H9 (cell line): ENCODE results near the gene LARGE1. TPM values are rescaled to one million over a fixed set of nuclear protein-coding genes. Genes with fewer than 3 reads are reported as not detected.

ENCODE experiments used
- DNase-seq: peaks from one replicate; pipeline ENCODE4 v3.0.0-alpha.2; 2017
- H2AFZ ChIP-seq: one replicate; pipeline ENCODE4 v1.6.1; 2013; ENCODE audit warnings: mild to moderate bottlenecking, low read length, control low read depth, moderate library complexity
- H2AK5ac ChIP-seq: 2 replicates; pipeline ENCODE4 v1.6.1; 2013; ENCODE audit warnings: low read length, control low read depth, mixed read lengths; ENCODE audit not compliant: insufficient read length
- H2BK120ac ChIP-seq: one replicate; pipeline ENCODE4 v1.6.1; 2013; ENCODE audit warnings: low read depth, mild to moderate bottlenecking, low read length, control low read depth, inconsistent platforms; ENCODE audit not compliant: poor library complexity, severe bottlenecking
- H2BK12ac ChIP-seq: 2 replicates; pipeline ENCODE4 v1.6.1; 2013; ENCODE audit warnings: low read length, control low read depth, mixed read lengths, low read depth; ENCODE audit not compliant: insufficient read length
- H2BK15ac ChIP-seq: 2 replicates; pipeline ENCODE4 v1.6.1; 2013; ENCODE audit warnings: low read depth, low read length, control low read depth
- H2BK20ac ChIP-seq: one replicate; pipeline ENCODE4 v1.6.1; 2013; ENCODE audit warnings: low read depth, mild to moderate bottlenecking, low read length, control low read depth, inconsistent platforms; ENCODE audit not compliant: poor library complexity, severe bottlenecking
- H2BK5ac ChIP-seq: 2 replicates; pipeline ENCODE4 v1.6.1; 2013; ENCODE audit warnings: low read length, control low read depth, mixed read lengths; ENCODE audit not compliant: insufficient read length
- H3K14ac ChIP-seq: 2 replicates; pipeline ENCODE4 v1.6.1; 2013; ENCODE audit warnings: low read length, control low read depth; ENCODE audit not compliant: insufficient read depth
- H3K18ac ChIP-seq: 2 replicates; pipeline ENCODE4 v1.6.1; 2013; ENCODE audit warnings: low read depth, mild to moderate bottlenecking, mixed read lengths, low read length, control low read depth; ENCODE audit not compliant: insufficient read length
- H3K23ac ChIP-seq: 2 replicates; pipeline ENCODE4 v1.6.1; 2013; ENCODE audit warnings: low read length, control low read depth, mixed read lengths, low read depth; ENCODE audit not compliant: insufficient read length
- H3K23me2 ChIP-seq: 2 replicates; pipeline ENCODE4 v1.6.1; 2013; ENCODE audit warnings: low read depth, mild to moderate bottlenecking, mixed read lengths, low read length, control low read depth; ENCODE audit not compliant: insufficient read length, poor library complexity, severe bottlenecking
- H3K27ac ChIP-seq: 2 replicates; pipeline ENCODE4 v1.5.1; 2013; ENCODE audit warnings: low read length, control low read depth, mixed read lengths, low read depth; ENCODE audit not compliant: insufficient read length
- H3K27me3 ChIP-seq: 2 replicates; pipeline ENCODE4 v1.6.1; 2013; ENCODE audit warnings: low read length, control low read depth, inconsistent platforms; ENCODE audit not compliant: insufficient read depth
- H3K4ac ChIP-seq: 2 replicates; pipeline ENCODE4 v1.6.1; 2013; ENCODE audit warnings: low read depth, mild to moderate bottlenecking, control low read depth, inconsistent platforms, low read length, moderate library complexity
- H3K4me1 ChIP-seq: 2 replicates; pipeline ENCODE4 v1.6.1; 2013; ENCODE audit warnings: low read length, control low read depth, inconsistent platforms; ENCODE audit not compliant: insufficient read depth
- H3K4me2 ChIP-seq: 2 replicates; pipeline ENCODE4 v1.6.1; 2013; ENCODE audit warnings: low read length, control low read depth, mixed read lengths; ENCODE audit not compliant: insufficient read length, insufficient read depth
- H3K56ac ChIP-seq: 2 replicates; pipeline ENCODE4 v1.6.1; 2013; ENCODE audit warnings: low read depth, mild to moderate bottlenecking, mixed read lengths, low read length, control low read depth; ENCODE audit not compliant: insufficient read length
- H3K79me1 ChIP-seq: 2 replicates; pipeline ENCODE4 v1.6.1; 2013; ENCODE audit warnings: low read depth, mild to moderate bottlenecking, moderate library complexity, low read length, control low read depth, inconsistent platforms; ENCODE audit not compliant: insufficient read depth, poor library complexity, severe bottlenecking
- H3K79me2 ChIP-seq: 2 replicates; pipeline ENCODE4 v1.6.1; 2013; ENCODE audit warnings: low read length, control low read depth, inconsistent platforms; ENCODE audit not compliant: insufficient read depth
- H3K9ac ChIP-seq: 2 replicates; pipeline ENCODE4 v1.6.1; 2013; ENCODE audit warnings: low read length, control low read depth, mixed read lengths; ENCODE audit not compliant: insufficient read length; ENCODE audit errors: extremely low read depth
- H3K9me3 ChIP-seq: one replicate; pipeline ENCODE4 v1.6.1; 2013; ENCODE audit warnings: low read depth, low read length, inconsistent platforms; ENCODE audit not compliant: control insufficient read depth
- H3T11ph ChIP-seq: one replicate; pipeline ENCODE4 v1.6.1; 2013; ENCODE audit warnings: mild to moderate bottlenecking, low read length, control low read depth, inconsistent platforms
- H4K20me1 ChIP-seq: one replicate; pipeline ENCODE4 v1.6.1; 2013; ENCODE audit not compliant: control insufficient read depth, insufficient read length, insufficient read depth
- H4K5ac ChIP-seq: 2 replicates; pipeline ENCODE4 v1.6.1; 2013; ENCODE audit warnings: low read depth, mild to moderate bottlenecking, mixed read lengths, low read length, control low read depth; ENCODE audit not compliant: insufficient read length
- H4K8ac ChIP-seq: replicated peaks from 2 replicates; pipeline ENCODE4 v1.6.1; 2013; ENCODE audit warnings: low read length, control low read depth, mixed read lengths, low read depth; ENCODE audit not compliant: insufficient read length
- H4K91ac ChIP-seq: 2 replicates; pipeline ENCODE4 v1.6.1; 2013; ENCODE audit warnings: low read depth, mild to moderate bottlenecking, moderate library complexity, mixed read lengths, low read length, control low read depth; ENCODE audit not compliant: insufficient read length
- H3K27ac Mint-ChIP-seq, 3 experiments: 2 replicates in 2 of 3; 3 replicates in 1 of 3; pipeline ENCODE4 v1.8.0; 2020 to 2021; ENCODE audit warnings: mixed read lengths in 3 of 3, mild to moderate bottlenecking in 1 of 3, moderate library complexity in 1 of 3
- H3K27me3 Mint-ChIP-seq: 2 replicates; pipeline ENCODE4 v1.8.0; 2021; ENCODE audit warnings: low read depth, mild to moderate bottlenecking, moderate library complexity, mixed read lengths
- H3K36me3 Mint-ChIP-seq, 3 experiments: 2 replicates in 2 of 3; 3 replicates in 1 of 3; pipeline ENCODE4 v1.8.0; 2020 to 2021; ENCODE audit warnings: low read depth in 3 of 3, mixed read lengths in 3 of 3; ENCODE audit not compliant: insufficient read depth in 1 of 3
- H3K4me1 Mint-ChIP-seq, 2 experiments: 2 replicates each; pipeline ENCODE4 v1.8.0; 2020; ENCODE audit warnings: mixed read lengths in 2 of 2
- H3K4me3 Mint-ChIP-seq, 2 experiments: 2 replicates in 1 of 2; 3 replicates in 1 of 2; pipeline ENCODE4 v1.8.0; 2020 to 2021; ENCODE audit warnings: mild to moderate bottlenecking in 2 of 2, mixed read lengths in 2 of 2, moderate library complexity in 1 of 2
- H3K9me3 Mint-ChIP-seq, 2 experiments: 2 replicates in 1 of 2; 3 replicates in 1 of 2; pipeline ENCODE4 v1.8.0; 2020; ENCODE audit warnings: mild to moderate bottlenecking in 2 of 2, mixed read lengths in 2 of 2, moderate library complexity in 1 of 2
- WGBS: extraction: QIAGEN DNeasy Blood & Tissue Kit; methylation state at CpG from one replicate; pipeline ENCODE4 v1.1.7; 2013; ENCODE audit warnings: missing lambda C conversion rate, low lambda C conversion rate, mixed read lengths; ENCODE audit not compliant: insufficient read length; ENCODE audit errors: extremely low coverage; 5-methylcytosine and 5-hydroxymethylcytosine counted together
- total RNA-seq: library from RNA; stranded (reverse); gene quantifications from 2 replicates; pipeline ENCODE4 v1.2.1, GENCODE V29; 2021
- TF ChIP-seq, protein P1 (sequence below): fragments of 200-600 bp; sonication (generic); conservative IDR thresholded peaks from 3 replicates; pipeline ENCODE4 v1.8.0; 2021; ENCODE audit warnings: antibody characterized with exemption, mild to moderate bottlenecking

Gene LARGE1
- total RNA-seq, 1 experiment from 2014 or later: 43.5 TPM

DNA sequence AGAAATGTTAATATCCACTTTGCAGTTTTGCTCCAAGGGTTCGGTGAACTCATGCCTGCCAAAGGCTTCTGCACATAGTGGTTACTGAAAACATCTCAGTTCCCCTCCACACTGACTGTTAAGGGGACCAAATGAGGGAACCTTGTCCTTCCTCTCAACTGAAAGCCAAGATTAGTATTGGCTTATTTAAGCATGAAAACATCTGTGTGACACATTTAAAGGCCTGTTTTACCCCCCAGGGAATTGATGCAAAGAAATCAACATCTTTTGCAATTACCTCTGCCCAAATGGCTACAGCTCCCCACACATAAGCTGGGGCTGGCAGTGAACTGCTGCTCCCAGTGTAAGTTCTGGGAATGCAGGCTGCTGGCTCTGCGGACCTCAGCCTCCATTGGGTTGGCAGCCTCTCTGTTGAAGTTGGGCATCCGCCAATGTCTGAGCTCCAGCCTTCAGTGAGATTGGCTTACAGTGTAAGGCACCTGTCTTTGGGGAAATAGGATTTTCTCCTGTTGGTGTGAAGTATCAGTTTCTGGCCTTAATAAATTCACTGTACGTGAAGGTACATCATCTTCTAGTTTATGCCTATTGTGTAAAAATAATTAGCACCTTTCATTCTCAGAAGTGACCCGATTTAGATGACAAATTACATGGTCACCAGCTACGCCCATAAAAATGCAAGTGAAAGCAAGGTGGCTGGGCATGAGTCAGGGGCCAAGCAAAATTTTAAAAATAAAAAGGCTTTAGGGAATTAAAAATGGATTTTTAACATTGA is 648.7 kb downstream of the LARGE1 start:
- Histone ChIP-seq H2BK120ac (no peak overlapping the region), H2AK5ac (no peak overlapping the region), H3K18ac (no peak overlapping the region), H3K27me3 (no peaks in the 10 kb centered on the region), H3K14ac (no peak overlapping the region), H2BK15ac (no peak overlapping the region), H2BK12ac (no peak overlapping the region), H3K79me2 (no peaks in the 10 kb centered on the region), H2AFZ (no peak overlapping the region), H3K27ac (no peak overlapping the region), H2BK5ac (no peak overlapping the region), H4K91ac (no peak overlapping the region), H3K79me1 (no peaks in the 10 kb centered on the region), H2BK20ac (no peak overlapping the region), H3K9ac (no peak overlapping the region), H3T11ph (no peak overlapping the region), H3K23me2 (no peaks in the 10 kb centered on the region), H3K56ac (no peak overlapping the region), H3K9me3 (no peaks in the 10 kb centered on the region), H3K4me2 (no peak overlapping the region), H4K8ac (no peak overlapping the region), H3K4ac (no peak overlapping the region), H4K5ac (no peak overlapping the region), H3K4me1 (no peaks in the 10 kb centered on the region), H4K20me1 (no peaks in the 10 kb centered on the region), H3K23ac (no peak overlapping the region)
- H3K27ac Mint-ChIP-seq: no peak overlapping the region
- no CpG with 5 or more reads among the region's 6 CpGs for WGBS
- no peak for DNase-seq
- peaks cover 0 to 3% of the 10 kb centered on the region in 2 experiments; a peak in 3 of 4 replicates for H3K4me1 Mint-ChIP-seq
- TF ChIP-seq, protein P1, sequence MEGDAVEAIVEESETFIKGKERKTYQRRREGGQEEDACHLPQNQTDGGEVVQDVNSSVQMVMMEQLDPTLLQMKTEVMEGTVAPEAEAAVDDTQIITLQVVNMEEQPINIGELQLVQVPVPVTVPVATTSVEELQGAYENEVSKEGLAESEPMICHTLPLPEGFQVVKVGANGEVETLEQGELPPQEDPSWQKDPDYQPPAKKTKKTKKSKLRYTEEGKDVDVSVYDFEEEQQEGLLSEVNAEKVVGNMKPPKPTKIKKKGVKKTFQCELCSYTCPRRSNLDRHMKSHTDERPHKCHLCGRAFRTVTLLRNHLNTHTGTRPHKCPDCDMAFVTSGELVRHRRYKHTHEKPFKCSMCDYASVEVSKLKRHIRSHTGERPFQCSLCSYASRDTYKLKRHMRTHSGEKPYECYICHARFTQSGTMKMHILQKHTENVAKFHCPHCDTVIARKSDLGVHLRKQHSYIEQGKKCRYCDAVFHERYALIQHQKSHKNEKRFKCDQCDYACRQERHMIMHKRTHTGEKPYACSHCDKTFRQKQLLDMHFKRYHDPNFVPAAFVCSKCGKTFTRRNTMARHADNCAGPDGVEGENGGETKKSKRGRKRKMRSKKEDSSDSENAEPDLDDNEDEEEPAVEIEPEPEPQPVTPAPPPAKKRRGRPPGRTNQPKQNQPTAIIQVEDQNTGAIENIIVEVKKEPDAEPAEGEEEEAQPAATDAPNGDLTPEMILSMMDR: no peak
- peaks cover 3% of the 10 kb centered on the region; the same call in 1 of the 2 replicates for H3K27me3 Mint-ChIP-seq
- peaks cover 0 to 11% (median 5%) of the 10 kb centered on the region in 3 experiments; a peak in 3 of 7 replicates for H3K36me3 Mint-ChIP-seq
- no peak overlapping the region for H3K4me3 Mint-ChIP-seq
- H3K9me3 Mint-ChIP-seq: no peaks in the 10 kb centered on the region
